ENCODE results near the gene WBP2.

Gene WBP2

GRCh38 chr17:75844530-75845057, 10.5 kb downstream of the WBP2 start:
- DNase-seq (ENCODE audit: low read depth), result no peak

- DNase-seq (ENCODE audit: low read depth), result no peak
These were observed 11.3 kb downstream of the WBP2 start, which contains the start of gene UNC13D for GRCh38 chr17:75843577-75844529. Gene UNC13D (minus strand): TSS chr17:75844404. CDS start chr17:75844337, 67 bp downstream.

- no peak for DNase-seq (ENCODE audit: low read depth)
These were observed 12.1 kb downstream of the WBP2 start for GRCh38 chr17:75842963-75843576.

GRCh38 chr17:75842411-75842810, 12.7 kb downstream of the WBP2 start:
- DNase-seq (ENCODE audit: low read depth), result no peak

GRCh38 chr17:75840799-75841164, 14.4 kb downstream of the WBP2 start:
- no peak for DNase-seq (ENCODE audit: low read depth)

GRCh38 chr17:75839942-75840798, 15.0 kb downstream of the WBP2 start:
- DNase-seq (ENCODE audit: low read depth), result no peak

GRCh38 chr17:75838410-75838809, 16.7 kb downstream of the WBP2 start:
- no peak for DNase-seq (ENCODE audit: low read depth)

- DNase-seq (ENCODE audit: low read depth), result no peak
These were observed 17.2 kb downstream of the WBP2 start for GRCh38 chr17:75837899-75838298.

- no peak for DNase-seq (ENCODE audit: low read depth)
These were observed 18.5 kb downstream of the WBP2 start for GRCh38 chr17:75836605-75837004.

GRCh38 chr17:75835654-75835987, 19.5 kb downstream of the WBP2 start:
- no peak for DNase-seq (ENCODE audit: low read depth)

- no peak for DNase-seq (ENCODE audit: low read depth)
These were observed 20.0 kb downstream of the WBP2 start for GRCh38 chr17:75834928-75835653.

GRCh38 chr17:75834279-75834920, 20.7 kb downstream of the WBP2 start:
- DNase-seq (ENCODE audit: low read depth), result no peak

GRCh38 chr17:75832652-75833400, 22.3 kb downstream of the WBP2 start:
- no peak for DNase-seq (ENCODE audit: low read depth)

- peak; percentile 71 for DNase-seq (ENCODE audit: low read depth)
These were observed 22.9 kb downstream of the WBP2 start for GRCh38 chr17:75832164-75832651.

GRCh38 chr17:75831032-75831571, 24.0 kb downstream of the WBP2 start:
- no peak for DNase-seq (ENCODE audit: low read depth)

GRCh38 chr17:75830164-75831031, 24.7 kb downstream of the WBP2 start:
- no peak for DNase-seq (ENCODE audit: low read depth)

GRCh38 chr17:75829747-75830146, 25.4 kb downstream of the WBP2 start:
- no peak for DNase-seq (ENCODE audit: low read depth)

GRCh38 chr17:75828741-75829140, 26.4 kb downstream of the WBP2 start:
- no peak for DNase-seq (ENCODE audit: low read depth)

GRCh38 chr17:75828076-75828400, 27.1 kb downstream of the WBP2 start:
- no peak for DNase-seq (ENCODE audit: low read depth)

Measured in HS-5 (cell line).